GM12878 (cell line): Measurements from ENCODE around the gene MLN. TPM values are rescaled to one million over a fixed set of nuclear protein-coding genes. Genes with fewer than 3 reads are reported as not detected.

Experiments used
- ATAC-seq: fragments of 200-7000 bp; cut with Tn5 transposase; 3 replicates; pipeline ENCODE4 v1.9.1; 2020; ENCODE audit warnings: mild to moderate bottlenecking, moderate library complexity
- BruUV-seq: library from RNA; stranded (reverse); fragments of 400-500 nt; replicated peaks from 2 replicates; lab custom pipeline; 2021; lab: Mats Ljungman, UMichigan
- CTCF ChIA-PET: fragments of 300-600 bp; sonication (Branson Sonifier 250); formaldehyde crosslinking; extraction: SDS; loops from one replicate; lab custom pipeline; 2021; ENCODE audit warnings: inconsistent platforms; lab: Yijun Ruan, JAX
- POLR2A ChIA-PET: fragments of 350-600 bp; formaldehyde crosslinking; extraction: SDS; loops from one replicate; lab custom pipeline; 2021; ENCODE audit warnings: inconsistent platforms; lab: Charles Lee
- RAD21 ChIA-PET: fragments of 300-600 bp; sonication (Branson Sonifier 250); formaldehyde crosslinking; loops from one replicate; lab custom pipeline; 2023; ENCODE audit warnings: antibody characterized with exemption; ENCODE audit not compliant: unreplicated experiment; lab: Charles Lee
- SMC1A ChIA-PET: fragments of 300-600 bp; sonication (Branson Sonifier 250); formaldehyde crosslinking; loops from one replicate; lab custom pipeline; 2023; ENCODE audit not compliant: unreplicated experiment, uncharacterized antibody; lab: Charles Lee
- DNase-seq: peaks from one replicate; pipeline ENCODE4 v3.0.0-alpha.2; 2011; ENCODE audit warnings: low read depth, low spot score
- FAIRE-seq: peaks from 3 replicates; lab custom pipeline; 2011; peaks lifted over from hg19 to GRCh38; lab: Jason Lieb, UNC
- H2AFZ ChIP-seq: 2 replicates; pipeline ENCODE4 v1.6.0; 2011; ENCODE audit warnings: low read depth, low read length, control low read depth; ENCODE audit not compliant: control insufficient read depth
- H3K27ac ChIP-seq: 2 replicates; pipeline ENCODE4 v1.5.1; 2011; ENCODE audit warnings: control low read depth; ENCODE audit not compliant: control insufficient read depth, insufficient read depth
- H3K27me3 ChIP-seq, 2 experiments: replicated peaks in 1 of 2; 2 replicates each; pipeline versions ENCODE4 v1.6.0 to v1.6.1; 2011; ENCODE audit warnings: low read length in 1 of 2; ENCODE audit not compliant: control insufficient read depth in 2 of 2, insufficient read depth in 2 of 2
- H3K36me3 ChIP-seq, 2 experiments: 2 replicates each; pipeline ENCODE4 v1.5.1; 2011; ENCODE audit warnings: low read length in 1 of 2; ENCODE audit not compliant: control insufficient read depth in 2 of 2, insufficient read depth in 2 of 2
- H3K4me1 ChIP-seq: 2 replicates; pipeline ENCODE4 v1.6.1; 2011; ENCODE audit warnings: mild to moderate bottlenecking, low read length, moderate library complexity, mixed read lengths; ENCODE audit not compliant: control insufficient read depth, insufficient read depth
- H3K4me2 ChIP-seq: 2 replicates; pipeline ENCODE4 v1.6.0; 2011; ENCODE audit warnings: control low read depth; ENCODE audit not compliant: control insufficient read depth, insufficient read depth
- H3K4me3 ChIP-seq: fragments of 200-600 bp; sonication (generic); 2 replicates; pipeline ENCODE4 v1.5.1; 2016
- H3K79me2 ChIP-seq: 2 replicates; pipeline ENCODE4 v1.6.0; 2011; ENCODE audit warnings: low read length; ENCODE audit not compliant: control insufficient read depth, insufficient read depth
- H3K9ac ChIP-seq: 2 replicates; pipeline ENCODE4 v1.8.0; 2011; ENCODE audit warnings: low read length, control low read depth, mixed read lengths; ENCODE audit not compliant: control insufficient read depth, insufficient read depth
- H3K9me3 ChIP-seq: replicated peaks from 3 replicates; pipeline ENCODE4 v1.5.1; 2011; ENCODE audit warnings: mild to moderate bottlenecking, low read length; ENCODE audit not compliant: control insufficient read depth, insufficient read depth
- H4K20me1 ChIP-seq: 2 replicates; pipeline ENCODE4 v1.6.0; 2011; ENCODE audit not compliant: control insufficient read depth, insufficient read depth
- ATF7 ChIP-seq: fragments of 450-650 bp; IDR thresholded peaks from 2 replicates; pipeline ENCODE4 v1.6.1; 2016; ENCODE audit warnings: low read depth, mild to moderate bottlenecking
- BACH1 ChIP-seq: fragments of 450-650 bp; IDR thresholded peaks from 2 replicates; pipeline ENCODE4 v1.6.1; 2017; ENCODE audit warnings: mild to moderate bottlenecking, borderline replicate concordance
- CHD2 ChIP-seq: IDR thresholded peaks from 2 replicates; pipeline ENCODE4 v1.6.1; 2011; ENCODE audit warnings: low read depth, low read length, improper control_type of control experiment, borderline replicate concordance
- DPF2 ChIP-seq: fragments of 450-650 bp; IDR thresholded peaks from 2 replicates; pipeline ENCODE4 v1.6.1; 2017; ENCODE audit warnings: mild to moderate bottlenecking
- ESRRA ChIP-seq: IDR thresholded peaks from 2 replicates; pipeline ENCODE4 v1.6.1; 2012; ENCODE audit warnings: mild to moderate bottlenecking, low read length, improper control_type of control experiment
- EZH2 ChIP-seq: IDR thresholded peaks from 2 replicates; pipeline ENCODE4 v1.6.1; 2012; ENCODE audit warnings: low read depth, mild to moderate bottlenecking, control low read depth, inconsistent platforms, low read length, borderline replicate concordance; ENCODE audit not compliant: control insufficient read depth
- GABPA ChIP-seq: IDR thresholded peaks from 2 replicates; pipeline ENCODE4 v1.6.1; 2014; ENCODE audit warnings: antibody characterized with exemption, low read depth, mild to moderate bottlenecking, inconsistent platforms
- HDAC6 ChIP-seq: fragments of 200-600 bp; sonication (generic); IDR thresholded peaks from one replicate; pipeline ENCODE4 v1.8.0; 2017; ENCODE audit warnings: antibody characterized with exemption; ENCODE audit not compliant: unreplicated experiment
- NR2C1 ChIP-seq: fragments of 450-650 bp; IDR thresholded peaks from 2 replicates; pipeline ENCODE4 v1.6.1; 2017; ENCODE audit warnings: antibody characterized with exemption, mild to moderate bottlenecking, moderate library complexity
- RELA ChIP-seq: fragments of 450-650 bp; IDR thresholded peaks from 2 replicates; pipeline ENCODE4 v1.8.0; 2014; ENCODE audit warnings: borderline replicate concordance; ENCODE audit not compliant: partially characterized antibody
- RUNX3 ChIP-seq: IDR thresholded peaks from 2 replicates; pipeline ENCODE4 v1.6.1; 2012; ENCODE audit warnings: low read length, inconsistent platforms
- STAT1 ChIP-seq: fragments of 450-650 bp; conservative IDR thresholded peaks from 2 replicates; pipeline ENCODE4 v1.6.1; 2014; ENCODE audit warnings: antibody characterized with exemption, mild to moderate bottlenecking
- STAT3 ChIP-seq: IDR thresholded peaks from 2 replicates; pipeline ENCODE4 v1.6.1; 2011; ENCODE audit warnings: low read depth, low read length, improper control_type of control experiment
- WGBS: methylation state at CpG from one replicate; pipeline ENCODE4 v1.1.6; 2016; ENCODE audit warnings: low lambda C conversion rate; ENCODE audit not compliant: insufficient replicate concordance, insufficient coverage; ENCODE audit errors: missing lambda C conversion rate; 5-methylcytosine and 5-hydroxymethylcytosine counted together
- in situ Hi-C: fragments of 300-500 bp; cut with MboI; formaldehyde crosslinking; loops from 9 replicates; pipeline ENCODE4 v1.14.3; 2018; ENCODE audit warnings: mixed read lengths
- intact Hi-C: fragments of 100-400 bp; cut with micrococcal nuclease; formaldehyde crosslinking; loops from one replicate; pipeline ENCODE4 v1.14.2; 2022; ENCODE audit not compliant: unreplicated experiment
- polyA plus RNA-seq, 11 experiments: library from polyadenylated mRNA; depleted of rRNA in 4 of 11; unstranded in 6 of 11; stranded (reverse) in 5 of 11; fragments of >200 nt; fragmentation: Nextera tagmentation in 4 of 11; fragmentation: Illumina TruSeq in 1 of 11; extraction: Ambion mirVana in 4 of 11; extraction: Trizol in 1 of 11; gene quantifications; 1 replicate in 1 of 11; 2 replicates in 10 of 11; pipeline versions ENCODE4 v1.2.1 to v1.2.3, GENCODE V29; 2011 to 2016; ENCODE audit warnings: inconsistent platforms in 2 of 11, missing spikeins in 2 of 11, low read depth in 1 of 11
- total RNA-seq, 4 experiments: library from RNA; depleted of rRNA in 3 of 4; stranded (reverse); fragments of >200 nt in 3 of 4; fragmentation: Illumina TruSeq in 1 of 4; extraction: Trizol in 1 of 4; gene quantifications; 2 replicates each; pipeline versions ENCODE4 v1.2.1 to v1.2.3, GENCODE V29; 2013 to 2021
- TF ChIP-seq, protein P1 (sequence below): IDR thresholded peaks from 2 replicates; pipeline ENCODE4 v1.6.1; 2011; ENCODE audit warnings: low read depth, mild to moderate bottlenecking, low read length, moderate library complexity, borderline replicate concordance; ENCODE audit errors: extremely low read depth
- TF ChIP-seq, protein P2 (sequence below): IDR thresholded peaks from 2 replicates; pipeline ENCODE4 v1.6.1; 2012; ENCODE audit warnings: low read depth, low read length, improper control_type of control experiment
- TF ChIP-seq, protein P3 (sequence below): IDR thresholded peaks from 2 replicates; pipeline ENCODE4 v1.6.1; 2012; ENCODE audit warnings: improper control_type of control experiment, low read depth, low read length; ENCODE audit not compliant: insufficient replicate concordance
- TF ChIP-seq, protein P4 (sequence below): IDR thresholded peaks from 2 replicates; pipeline ENCODE4 v1.6.1; 2012; ENCODE audit warnings: low read depth, low read length, improper control_type of control experiment

Gene MLN
- total and polyA plus RNA-seq, 10 of the 15 experiments (the other 5 are each of a cell fraction or from before 2014, with no cell fraction given) = not detected

DNA sequence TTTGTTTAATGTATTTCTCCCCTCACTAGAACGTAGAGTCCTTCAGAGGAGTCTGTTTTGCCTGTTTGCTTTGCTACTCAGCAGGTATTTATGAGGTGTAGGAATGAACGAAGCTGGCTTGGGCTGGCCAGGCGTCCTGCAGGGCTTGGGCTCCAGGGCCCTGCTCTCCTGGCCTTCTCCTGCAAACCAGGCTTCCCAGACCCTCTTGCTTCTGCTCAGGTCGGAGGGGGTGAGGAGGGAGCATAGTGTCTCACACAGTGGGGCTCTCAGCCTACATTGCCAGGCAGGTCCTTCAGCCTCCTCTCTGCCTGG, 24.6 kb upstream of the MLN start:
- Histone ChIP-seq H3K27me3 (no peaks in the 10 kb centered on the region; a peak in 3 of 4 replicates), H3K4me1 (no peaks in the 10 kb centered on the region), H3K4me2 (no peak overlapping the region), H3K79me2 (no peaks in the 10 kb centered on the region), H3K27ac (no peak overlapping the region), H3K9me3 (no peaks in the 10 kb centered on the region), H3K9ac (no peak overlapping the region), H2AFZ (no peak overlapping the region), H3K36me3 (no peaks in the 10 kb centered on the region), H3K4me3 (no peak overlapping the region), H4K20me1 (no peaks in the 10 kb centered on the region)
- intact Hi-C loops = no loop called here
- no peak for FAIRE-seq
- no TSS peak for BruUV-seq
- ATAC-seq = no peak
- ChIA-PET CTCF (no interaction called here), POLR2A (no interaction called here), RAD21 (no interaction called here), SMC1A (no interaction called here)
- 2% methylated on average over 4 of the region's 4 CpGs for WGBS
- no peak for DNase-seq
- in situ Hi-C loops = no loop called here
- TF ChIP-seq DPF2 = no peak
- TF ChIP-seq RUNX3 = no peak
- TF ChIP-seq, protein P1, sequence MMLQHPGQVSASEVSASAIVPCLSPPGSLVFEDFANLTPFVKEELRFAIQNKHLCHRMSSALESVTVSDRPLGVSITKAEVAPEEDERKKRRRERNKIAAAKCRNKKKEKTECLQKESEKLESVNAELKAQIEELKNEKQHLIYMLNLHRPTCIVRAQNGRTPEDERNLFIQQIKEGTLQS = no peak
- no peak for TF ChIP-seq BACH1
- no peak for TF ChIP-seq GABPA
- TF ChIP-seq EZH2 = no peak
- TF ChIP-seq, protein P2, sequence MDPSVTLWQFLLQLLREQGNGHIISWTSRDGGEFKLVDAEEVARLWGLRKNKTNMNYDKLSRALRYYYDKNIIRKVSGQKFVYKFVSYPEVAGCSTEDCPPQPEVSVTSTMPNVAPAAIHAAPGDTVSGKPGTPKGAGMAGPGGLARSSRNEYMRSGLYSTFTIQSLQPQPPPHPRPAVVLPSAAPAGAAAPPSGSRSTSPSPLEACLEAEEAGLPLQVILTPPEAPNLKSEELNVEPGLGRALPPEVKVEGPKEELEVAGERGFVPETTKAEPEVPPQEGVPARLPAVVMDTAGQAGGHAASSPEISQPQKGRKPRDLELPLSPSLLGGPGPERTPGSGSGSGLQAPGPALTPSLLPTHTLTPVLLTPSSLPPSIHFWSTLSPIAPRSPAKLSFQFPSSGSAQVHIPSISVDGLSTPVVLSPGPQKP = no peak
- no peak for TF ChIP-seq STAT3
- no peak for TF ChIP-seq ESRRA
- no peak for TF ChIP-seq ATF7
- no peak for TF ChIP-seq NR2C1
- TF ChIP-seq CHD2 = no peak
- TF ChIP-seq, protein P3, sequence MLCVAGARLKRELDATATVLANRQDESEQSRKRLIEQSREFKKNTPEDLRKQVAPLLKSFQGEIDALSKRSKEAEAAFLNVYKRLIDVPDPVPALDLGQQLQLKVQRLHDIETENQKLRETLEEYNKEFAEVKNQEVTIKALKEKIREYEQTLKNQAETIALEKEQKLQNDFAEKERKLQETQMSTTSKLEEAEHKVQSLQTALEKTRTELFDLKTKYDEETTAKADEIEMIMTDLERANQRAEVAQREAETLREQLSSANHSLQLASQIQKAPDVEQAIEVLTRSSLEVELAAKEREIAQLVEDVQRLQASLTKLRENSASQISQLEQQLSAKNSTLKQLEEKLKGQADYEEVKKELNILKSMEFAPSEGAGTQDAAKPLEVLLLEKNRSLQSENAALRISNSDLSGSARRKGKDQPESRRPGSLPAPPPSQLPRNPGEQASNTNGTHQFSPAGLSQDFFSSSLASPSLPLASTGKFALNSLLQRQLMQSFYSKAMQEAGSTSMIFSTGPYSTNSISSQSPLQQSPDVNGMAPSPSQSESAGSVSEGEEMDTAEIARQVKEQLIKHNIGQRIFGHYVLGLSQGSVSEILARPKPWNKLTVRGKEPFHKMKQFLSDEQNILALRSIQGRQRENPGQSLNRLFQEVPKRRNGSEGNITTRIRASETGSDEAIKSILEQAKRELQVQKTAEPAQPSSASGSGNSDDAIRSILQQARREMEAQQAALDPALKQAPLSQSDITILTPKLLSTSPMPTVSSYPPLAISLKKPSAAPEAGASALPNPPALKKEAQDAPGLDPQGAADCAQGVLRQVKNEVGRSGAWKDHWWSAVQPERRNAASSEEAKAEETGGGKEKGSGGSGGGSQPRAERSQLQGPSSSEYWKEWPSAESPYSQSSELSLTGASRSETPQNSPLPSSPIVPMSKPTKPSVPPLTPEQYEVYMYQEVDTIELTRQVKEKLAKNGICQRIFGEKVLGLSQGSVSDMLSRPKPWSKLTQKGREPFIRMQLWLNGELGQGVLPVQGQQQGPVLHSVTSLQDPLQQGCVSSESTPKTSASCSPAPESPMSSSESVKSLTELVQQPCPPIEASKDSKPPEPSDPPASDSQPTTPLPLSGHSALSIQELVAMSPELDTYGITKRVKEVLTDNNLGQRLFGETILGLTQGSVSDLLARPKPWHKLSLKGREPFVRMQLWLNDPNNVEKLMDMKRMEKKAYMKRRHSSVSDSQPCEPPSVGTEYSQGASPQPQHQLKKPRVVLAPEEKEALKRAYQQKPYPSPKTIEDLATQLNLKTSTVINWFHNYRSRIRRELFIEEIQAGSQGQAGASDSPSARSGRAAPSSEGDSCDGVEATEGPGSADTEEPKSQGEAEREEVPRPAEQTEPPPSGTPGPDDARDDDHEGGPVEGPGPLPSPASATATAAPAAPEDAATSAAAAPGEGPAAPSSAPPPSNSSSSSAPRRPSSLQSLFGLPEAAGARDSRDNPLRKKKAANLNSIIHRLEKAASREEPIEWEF = no peak
- TF ChIP-seq, protein P4, sequence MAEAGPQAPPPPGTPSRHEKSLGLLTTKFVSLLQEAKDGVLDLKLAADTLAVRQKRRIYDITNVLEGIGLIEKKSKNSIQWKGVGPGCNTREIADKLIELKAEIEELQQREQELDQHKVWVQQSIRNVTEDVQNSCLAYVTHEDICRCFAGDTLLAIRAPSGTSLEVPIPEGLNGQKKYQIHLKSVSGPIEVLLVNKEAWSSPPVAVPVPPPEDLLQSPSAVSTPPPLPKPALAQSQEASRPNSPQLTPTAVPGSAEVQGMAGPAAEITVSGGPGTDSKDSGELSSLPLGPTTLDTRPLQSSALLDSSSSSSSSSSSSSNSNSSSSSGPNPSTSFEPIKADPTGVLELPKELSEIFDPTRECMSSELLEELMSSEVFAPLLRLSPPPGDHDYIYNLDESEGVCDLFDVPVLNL = no peak
- TF ChIP-seq HDAC6 = no peak
- TF ChIP-seq RELA = no peak
- TF ChIP-seq STAT1 = no peak
